Body of pancreas (tissue), 4 donors: Measurements from ENCODE around the gene S100A9. TPM values are rescaled to one million over a fixed set of nuclear protein-coding genes. Genes with fewer than 3 reads are reported as not detected.

ENCODE experiments used
- ATAC-seq: fragments of 150-250 bp; one replicate; pipeline ENCODE4 v1.9.1; 2016
- DNase-seq, 4 donors: peaks; one replicate each; pipeline ENCODE4 v3.0.0-alpha.2; 2019
- H3K27ac ChIP-seq, 4 donors: fragments of 200-600 bp; sonication (generic); 1 replicate in 3 of 4; 2 replicates in 1 of 4; pipeline versions ENCODE4 v1.5.1 to v1.6.1; 2016 to 2019; ENCODE audit warnings: mild to moderate bottlenecking in 1 of 4, mixed read lengths in 1 of 4, moderate library complexity in 1 of 4
- H3K27me3 ChIP-seq, 2 donors: fragments of 200-600 bp; sonication (generic); one replicate each; pipeline ENCODE4 v1.6.0; 2016; ENCODE audit warnings: mild to moderate bottlenecking in 1 of 2
- H3K36me3 ChIP-seq, 2 donors: fragments of 200-600 bp; sonication (generic); replicated peaks in 1 of 2; 2 replicates each; pipeline ENCODE4 v1.5.1; 2016; ENCODE audit warnings: low read depth in 2 of 2; ENCODE audit not compliant: insufficient read depth in 1 of 2
- H3K4me1 ChIP-seq: fragments of 200-600 bp; sonication (generic); one replicate; pipeline ENCODE4 v1.6.0; 2016
- H3K4me3 ChIP-seq, 2 donors: fragments of 200-600 bp; sonication (generic); 1 replicate in 1 of 2; 2 replicates in 1 of 2; pipeline ENCODE4 v1.5.1; 2016 to 2019
- H3K9me3 ChIP-seq, 3 donors: fragments of 200-600 bp; sonication (generic); 1 replicate in 2 of 3; 2 replicates in 1 of 3; pipeline ENCODE4 v1.5.1; 2016
- CTCF ChIP-seq, 7 experiments: fragments of 450-650 bp in 4 of 7; fragments of 200-600 bp in 3 of 7; sonication (generic) in 3 of 7; IDR thresholded peaks; one replicate each; pipeline ENCODE4 v1.5.1; 2016 to 2019; ENCODE audit warnings: antibody characterized with exemption in 7 of 7
- POLR2A ChIP-seq, 3 donors: fragments of 450-650 bp; IDR thresholded peaks; one replicate each; pipeline ENCODE4 v1.6.1; 2016; ENCODE audit warnings: antibody characterized with exemption in 3 of 3, mild to moderate bottlenecking in 2 of 3
- WGBS, 2 donors: methylation state at CpG; one replicate each; pipeline ENCODE4 v1.1.5; 2017; 5-methylcytosine and 5-hydroxymethylcytosine counted together
- intact Hi-C: fragments of 100-400 bp; cut with DNase I; formaldehyde crosslinking; loops from one replicate; pipeline ENCODE4 v1.15.1; 2023
- total RNA-seq, 2 donors: library from RNA; depleted of rRNA; stranded (reverse); fragments of >200 nt; gene quantifications; one replicate each; pipeline ENCODE4 v1.1.0, GENCODE V29; 2016

S100A9 gene
- total RNA-seq: 10 to 100 TPM; 19.5 to 43.2 TPM

GRCh38 chr1:153357853-153358690 is at the start of gene S100A9:
Gene S100A9 (plus strand): TSS chr1:153357854. CDS start chr1:153358284, 430 bp downstream.
- no peaks in the 10 kb centered on the region for H3K9me3 ChIP-seq
- H3K27ac ChIP-seq: peak within 1 kb of the TSS in 1 of 4 donors; percentile 54
- H3K4me1 ChIP-seq: no peaks in the 10 kb centered on the region
- H3K36me3 ChIP-seq: no peaks in the 10 kb centered on the region
- TF ChIP-seq CTCF (IDR thresholded peaks at IDR 0.05): no peak
- TF ChIP-seq POLR2A (IDR thresholded peaks at IDR 0.05): peak in 1 of 3 donors; percentile 45
- H3K4me3 ChIP-seq: no peak within 1 kb of the TSS
- DNase-seq: no peak
- H3K27me3 ChIP-seq: no peaks in the 10 kb centered on the region
- ATAC-seq: no peak
- whole genome bisulfite sequencing, 2 donors: 55 to 61% methylated on average over 11 of the region's 11 CpGs
- intact Hi-C loops: loop anchor here (5.0 kb wide), 1 partner anchor 139 kb away; no protein-coding TSS in a partner anchor

GRCh38 chr1:153308540-153308939 is 49.1 kb upstream of the S100A9 start:
- DNase-seq (no peak), ATAC-seq (no peak)
- intact Hi-C loops: no loop called here
- WGBS, 2 donors: 74 to 86% methylated on average over 1 to 2 of the region's 2 CpGs
- H3K4me3 ChIP-seq: no peak overlapping the region
- TF ChIP-seq POLR2A (IDR thresholded peaks at IDR 0.05) (no peak), CTCF (IDR thresholded peaks at IDR 0.05) (no peak)
- H3K27ac ChIP-seq: no peak overlapping the region
- H3K36me3 ChIP-seq: no peaks in the 10 kb centered on the region
- H3K27me3 ChIP-seq: no peaks in the 10 kb centered on the region
- no peaks in the 10 kb centered on the region for H3K9me3 ChIP-seq
- H3K4me1 ChIP-seq: no peaks in the 10 kb centered on the region

DNA sequence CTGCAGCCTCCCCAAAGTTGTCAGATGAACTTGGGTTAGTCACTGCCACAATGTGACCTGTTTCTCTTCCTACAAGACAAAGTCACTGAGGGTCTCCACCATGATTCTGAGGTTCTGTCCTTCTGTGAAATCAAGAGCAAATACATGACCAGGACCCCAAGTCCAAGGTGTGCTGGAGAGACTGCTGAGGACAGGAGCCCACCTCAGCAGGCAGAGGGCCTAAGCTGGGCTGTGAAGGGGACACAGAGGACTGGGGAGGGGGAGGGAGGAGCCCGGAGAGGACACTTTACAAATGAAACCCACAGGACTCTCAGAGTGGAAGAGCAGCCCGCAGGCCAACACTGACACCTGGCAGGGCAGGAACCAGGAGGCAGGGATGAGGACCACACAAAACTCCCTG is 48.2 kb upstream of the S100A9 start:
- Histone ChIP-seq H3K9me3 (no peaks in the 10 kb centered on the region), H3K27me3 (no peaks in the 10 kb centered on the region), H3K4me3 (no peak overlapping the region), H3K27ac (no peak overlapping the region), H3K4me1 (no peaks in the 10 kb centered on the region), H3K36me3 (no peaks in the 10 kb centered on the region)
- ATAC-seq: no peak
- intact Hi-C loops: no loop called here
- TF ChIP-seq POLR2A (IDR thresholded peaks at IDR 0.05): no peak
- no peak for TF ChIP-seq CTCF (IDR thresholded peaks at IDR 0.05)
- 52 to 83% methylated on average over 1 to 2 of the region's 2 CpGs for WGBS, 2 donors
- DNase-seq: no peak

DNA sequence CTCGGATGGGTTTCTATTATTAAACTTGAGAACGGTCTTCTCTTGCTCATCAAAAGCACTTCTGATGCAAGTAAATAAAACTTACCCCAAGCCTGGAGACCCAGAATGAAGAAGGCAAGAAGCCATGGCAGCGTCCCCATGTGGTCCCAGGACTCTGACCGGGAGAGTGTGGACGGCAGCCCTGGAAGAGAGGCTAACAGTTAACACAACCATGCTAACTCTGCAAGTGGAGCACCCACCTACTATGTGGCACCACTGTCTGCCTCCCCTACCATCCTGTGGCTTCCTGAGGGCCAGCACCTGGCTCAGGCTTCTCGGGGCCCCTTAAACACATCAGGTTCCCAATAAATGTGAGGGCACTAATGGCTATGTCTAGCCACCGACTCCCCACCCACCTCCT is 47.1 kb upstream of the S100A9 start:
- 75 to 81% methylated on average over 7 of the region's 7 CpGs for WGBS, 2 donors
- H3K4me3 ChIP-seq: no peak overlapping the region
- H3K9me3 ChIP-seq: no peaks in the 10 kb centered on the region
- ATAC-seq: no peak
- intact Hi-C loops: no loop called here
- TF ChIP-seq POLR2A (IDR thresholded peaks at IDR 0.05) (no peak), CTCF (IDR thresholded peaks at IDR 0.05) (no peak)
- H3K27ac ChIP-seq: no peak overlapping the region
- H3K36me3 ChIP-seq: no peaks in the 10 kb centered on the region
- no peak for DNase-seq
- H3K27me3 ChIP-seq: no peaks in the 10 kb centered on the region
- no peaks in the 10 kb centered on the region for H3K4me1 ChIP-seq
